IgD-negative memory B cell (primary cell): ENCODE measurements around the gene MRPL49. TPM values are rescaled to one million over a fixed set of nuclear protein-coding genes. Genes with fewer than 3 reads are reported as not detected.
"Not testable (repeated sequence)": the region's sequence is repeated elsewhere in the genome, so short reads cannot be mapped to it uniquely, and the experiment has no call there.

Source experiments
- H3K27ac Mint-ChIP-seq, 3 donors: one replicate each; pipeline ENCODE4 v1.8.0; 2020 to 2022; ENCODE audit warnings: mild to moderate bottlenecking in 3 of 3, mixed read lengths in 3 of 3, moderate library complexity in 1 of 3
- H3K27me3 Mint-ChIP-seq: one replicate; pipeline ENCODE4 v1.8.0; 2021; ENCODE audit warnings: mixed read lengths
- H3K36me3 Mint-ChIP-seq: one replicate; pipeline ENCODE4 v1.8.0; 2020; ENCODE audit warnings: mild to moderate bottlenecking, mixed read lengths
- H3K4me1 Mint-ChIP-seq, 3 donors: one replicate each; pipeline ENCODE4 v1.8.0; 2020 to 2022; ENCODE audit warnings: mixed read lengths in 3 of 3, mild to moderate bottlenecking in 1 of 3
- H3K4me3 Mint-ChIP-seq, 4 donors: one replicate each; pipeline ENCODE4 v1.8.0; 2020 to 2022; ENCODE audit warnings: mild to moderate bottlenecking in 4 of 4, mixed read lengths in 4 of 4, moderate library complexity in 3 of 4
- H3K9me3 Mint-ChIP-seq, 3 donors: one replicate each; pipeline ENCODE4 v1.8.0; 2020 to 2021; ENCODE audit warnings: mixed read lengths in 3 of 3, mild to moderate bottlenecking in 1 of 3
- polyA plus RNA-seq: library from polyadenylated mRNA; unstranded; fragments of 300-500 nt; fragmentation: Illumina TruSeq; gene quantifications from one replicate; pipeline ENCODE4 v1.2.3, GENCODE V29; 2021

MRPL49 gene
- polyA plus RNA-seq, 1 donor from 2014 or later: 95.5 TPM

- Mint-ChIP-seq H3K27ac (peak overlapping the region; percentile 47 to 100 (median 99)), H3K27me3 (no peaks in the 10 kb centered on the region), H3K9me3 (no peaks in the 10 kb centered on the region), H3K4me1 (peaks cover 30 to 35% (median 30%) of the 10 kb centered on the region in 3 donors), H3K4me3 (peak overlapping the region; percentile 97 to 99 (median 98)), H3K36me3 (peaks cover 10% of the 10 kb centered on the region)
These were observed 9.3 kb downstream of the MRPL49 start for GRCh38 chr11:65131417-65131776.

- H3K4me1 Mint-ChIP-seq: peaks cover 30 to 37% (median 35%) of the 10 kb centered on the region in 3 donors
- peak overlapping the region; percentile 98 to 100 (median 99) for H3K27ac Mint-ChIP-seq
- H3K27me3 Mint-ChIP-seq: no peaks in the 10 kb centered on the region
- peak overlapping the region; percentile 97 to 99 (median 98) for H3K4me3 Mint-ChIP-seq
- no peaks in the 10 kb centered on the region for H3K9me3 Mint-ChIP-seq
- H3K36me3 Mint-ChIP-seq: peaks cover 14% of the 10 kb centered on the region
These were observed 9.7 kb downstream of the MRPL49 start for GRCh38 chr11:65131895-65132237.

- H3K36me3 Mint-ChIP-seq: peaks cover 14% of the 10 kb centered on the region
- peaks cover 32 to 37% (median 37%) of the 10 kb centered on the region in 3 donors for H3K4me1 Mint-ChIP-seq
- H3K27ac Mint-ChIP-seq: peak overlapping the region; percentile 98 to 100 (median 99)
- no peaks in the 10 kb centered on the region for H3K9me3 Mint-ChIP-seq
- peak overlapping the region; percentile 97 to 99 (median 98) for H3K4me3 Mint-ChIP-seq
- H3K27me3 Mint-ChIP-seq: no peaks in the 10 kb centered on the region
These were observed 10.3 kb downstream of the MRPL49 start for GRCh38 chr11:65132238-65132987.

- peak overlapping the region; percentile 97 to 99 (median 98) for H3K4me3 Mint-ChIP-seq
- H3K27me3 Mint-ChIP-seq: no peaks in the 10 kb centered on the region
- H3K9me3 Mint-ChIP-seq: no peaks in the 10 kb centered on the region
- H3K4me1 Mint-ChIP-seq: peaks cover 35 to 37% (median 37%) of the 10 kb centered on the region in 3 donors
- peaks cover 14% of the 10 kb centered on the region for H3K36me3 Mint-ChIP-seq
- H3K27ac Mint-ChIP-seq: peak overlapping the region; percentile 98 to 100 (median 99)
These were observed 11.0 kb downstream of the MRPL49 start for GRCh38 chr11:65132988-65133700.

GRCh38 chr11:65133724-65134123 is 11.6 kb downstream of the MRPL49 start:
- Mint-ChIP-seq H3K9me3 (no peaks in the 10 kb centered on the region), H3K4me3 (peak overlapping the region; percentile 97 to 99 (median 98)), H3K27me3 (no peaks in the 10 kb centered on the region), H3K4me1 (peaks cover 35 to 37% (median 37%) of the 10 kb centered on the region in 3 donors), H3K27ac (peak overlapping the region; percentile 98 to 100 (median 99)), H3K36me3 (peaks cover 14% of the 10 kb centered on the region)

- Mint-ChIP-seq H3K36me3 (peaks cover 14% of the 10 kb centered on the region), H3K27ac (peak within 1 kb of the TSS; percentile 99 to 100 (median 99)), H3K9me3 (no peaks in the 10 kb centered on the region), H3K27me3 (no peaks in the 10 kb centered on the region), H3K4me1 (peaks cover 35 to 37% (median 37%) of the 10 kb centered on the region in 3 donors), H3K4me3 (peak within 1 kb of the TSS; percentile 97 to 99 (median 98))
These were observed 12.3 kb downstream of the MRPL49 start, which contains the start of gene SYVN1 for GRCh38 chr11:65134240-65134951. TSS of gene SYVN1 (minus strand) at chr11:65134519. CDS start at chr11:65133601, 918 bp downstream.

- Mint-ChIP-seq H3K4me1 (peaks cover 32 to 37% (median 32%) of the 10 kb centered on the region in 3 donors), H3K36me3 (peaks cover 14% of the 10 kb centered on the region), H3K9me3 (no peaks in the 10 kb centered on the region), H3K27ac (peak overlapping the region; percentile 99 to 100 (median 99)), H3K4me3 (peak overlapping the region; percentile 97 to 99 (median 98)), H3K27me3 (no peaks in the 10 kb centered on the region)
These were observed 13.0 kb downstream of the MRPL49 start for GRCh38 chr11:65134952-65135632.

- peaks cover 14% of the 10 kb centered on the region for H3K36me3 Mint-ChIP-seq
- no peaks in the 10 kb centered on the region for H3K27me3 Mint-ChIP-seq
- peak overlapping the region; percentile 97 to 99 (median 98) for H3K4me3 Mint-ChIP-seq
- H3K9me3 Mint-ChIP-seq: no peaks in the 10 kb centered on the region
- H3K27ac Mint-ChIP-seq: peak overlapping the region; percentile 99 to 100 (median 99)
- peaks cover 29 to 37% (median 30%) of the 10 kb centered on the region in 3 donors for H3K4me1 Mint-ChIP-seq
These were observed 13.6 kb downstream of the MRPL49 start for GRCh38 chr11:65135633-65136145.

- H3K9me3 Mint-ChIP-seq: no peaks in the 10 kb centered on the region
- peaks cover 9% of the 10 kb centered on the region for H3K36me3 Mint-ChIP-seq
- H3K27ac Mint-ChIP-seq: peak overlapping the region; percentile 87 to 99 (median 99)
- peak overlapping the region in 1 of 4 donors; percentile 97 for H3K4me3 Mint-ChIP-seq
- H3K4me1 Mint-ChIP-seq: peaks cover 20 to 29% (median 22%) of the 10 kb centered on the region in 3 donors
- no peaks in the 10 kb centered on the region for H3K27me3 Mint-ChIP-seq
These were observed 14.5 kb downstream of the MRPL49 start for GRCh38 chr11:65136515-65137096.

GRCh38 chr11:65141896-65142494 is 19.9 kb downstream of the MRPL49 start:
- Mint-ChIP-seq H3K9me3 (no peaks in the 10 kb centered on the region), H3K4me1 (peaks cover 11 to 25% (median 22%) of the 10 kb centered on the region in 3 donors), H3K4me3 (peak overlapping the region in 1 of 4 donors; percentile 1), H3K27ac (no peak overlapping the region), H3K27me3 (peaks cover 11% of the 10 kb centered on the region), H3K36me3 (no peaks in the 10 kb centered on the region)

- Mint-ChIP-seq H3K36me3 (no peaks in the 10 kb centered on the region), H3K9me3 (no peaks in the 10 kb centered on the region), H3K27me3 (peaks cover 12% of the 10 kb centered on the region), H3K4me3 (no peak overlapping the region), H3K27ac (no peak overlapping the region), H3K4me1 (peaks cover 17 to 26% (median 22%) of the 10 kb centered on the region in 3 donors)
These were observed 25.4 kb downstream of the MRPL49 start for GRCh38 chr11:65147352-65148075.

- Mint-ChIP-seq H3K36me3 (no peaks in the 10 kb centered on the region), H3K27ac (no peak overlapping the region), H3K4me1 (peaks cover 20 to 26% (median 25%) of the 10 kb centered on the region in 3 donors), H3K9me3 (no peaks in the 10 kb centered on the region), H3K4me3 (no peak overlapping the region), H3K27me3 (peaks cover 10% of the 10 kb centered on the region)
These were observed 26.5 kb downstream of the MRPL49 start for GRCh38 chr11:65148657-65149056.

GRCh38 chr11:65150131-65150508 is 28.0 kb downstream of the MRPL49 start:
- H3K4me1 Mint-ChIP-seq: peaks cover 20 to 25% (median 24%) of the 10 kb centered on the region in 3 donors
- not testable (repeated sequence) for H3K36me3 Mint-ChIP-seq, H3K4me3 Mint-ChIP-seq, H3K27ac Mint-ChIP-seq, H3K27me3 Mint-ChIP-seq, H3K9me3 Mint-ChIP-seq
